SJCRH30 (cell line): Measurements from ENCODE around the gene MCOLN1. TPM values are rescaled to one million over a fixed set of nuclear protein-coding genes. Genes with fewer than 3 reads are reported as not detected.

Source experiments
- DNase-seq, 2 experiments: peaks; one replicate each; pipeline ENCODE4 v3.0.0-alpha.2; 2015 to 2020
- H3K27ac ChIP-seq: fragments of 250-450 bp; sonication (Bioruptor Pico); 2 replicates; pipeline ENCODE4 v1.5.1; 2020; ENCODE audit warnings: mild to moderate bottlenecking, moderate library complexity
- H3K27me3 ChIP-seq: fragments of 250-450 bp; sonication (Bioruptor Pico); 2 replicates; pipeline ENCODE4 v1.5.1; 2020; ENCODE audit warnings: mild to moderate bottlenecking, moderate library complexity
- H3K36me3 ChIP-seq: fragments of 250-450 bp; sonication (Bioruptor Pico); 2 replicates; pipeline ENCODE4 v1.5.1; 2020; ENCODE audit warnings: mild to moderate bottlenecking, moderate library complexity
- H3K4me1 ChIP-seq: fragments of 250-450 bp; sonication (Bioruptor Pico); 2 replicates; pipeline ENCODE4 v1.5.1; 2020; ENCODE audit warnings: mild to moderate bottlenecking, moderate library complexity
- H3K4me3 ChIP-seq: fragments of 250-450 bp; sonication (Bioruptor Pico); 2 replicates; pipeline ENCODE4 v1.5.1; 2020; ENCODE audit warnings: mild to moderate bottlenecking, moderate library complexity
- H3K9me3 ChIP-seq: fragments of 250-450 bp; sonication (Bioruptor Pico); replicated peaks from 2 replicates; pipeline ENCODE4 v1.5.1; 2020; ENCODE audit warnings: mild to moderate bottlenecking, moderate library complexity
- total RNA-seq: library from RNA; depleted of rRNA; stranded (reverse); fragments of >200 nt; shearing (Covaris generic); gene quantifications from 2 replicates; pipeline ENCODE4 v1.2.3, GENCODE V29; 2014

The MCOLN1 gene
- total RNA-seq, 1 experiment from 2014 or later: 3.8 TPM

GRCh38 chr19:7513809-7514642, 8.4 kb upstream of the MCOLN1 start:
- DNase-seq: no peak
- H3K27me3 ChIP-seq: no peaks in the 10 kb centered on the region
- no peak overlapping the region for H3K27ac ChIP-seq
- H3K4me3 ChIP-seq: no peak overlapping the region
- H3K4me1 ChIP-seq: peaks cover 3% of the 10 kb centered on the region; the same call in 1 of the 2 replicates
- H3K9me3 ChIP-seq: no peaks in the 10 kb centered on the region
- no peaks in the 10 kb centered on the region for H3K36me3 ChIP-seq

- peak overlapping the region; percentile 63 for H3K4me3 ChIP-seq
- H3K27ac ChIP-seq: peak overlapping the region; percentile 74
- no peaks in the 10 kb centered on the region for H3K36me3 ChIP-seq
- peaks cover 3% of the 10 kb centered on the region; the same call in 1 of the 2 replicates for H3K4me1 ChIP-seq
- peak; percentile 40 to 53 for DNase-seq
- no peaks in the 10 kb centered on the region for H3K27me3 ChIP-seq
- H3K9me3 ChIP-seq: no peaks in the 10 kb centered on the region
Observed at GRCh38 chr19:7515110-7515644, 7.2 kb upstream of the MCOLN1 start.

- Histone ChIP-seq H3K4me3 (peak within 1 kb of the TSS; percentile 71), H3K27ac (peak within 1 kb of the TSS; percentile 74), H3K9me3 (no peaks in the 10 kb centered on the region), H3K27me3 (no peaks in the 10 kb centered on the region), H3K4me1 (peaks cover 3% of the 10 kb centered on the region; the same call in 1 of the 2 replicates), H3K36me3 (no peaks in the 10 kb centered on the region)
- peak; percentile 82 to 83 for DNase-seq
Observed at GRCh38 chr19:7515645-7516151, 6.7 kb upstream of the MCOLN1 start, which contains the start of gene ZNF358. TSS of gene ZNF358 (plus strand) at chr19:7516103. CDS start at chr19:7519243, 3,140 bp downstream.

- H3K9me3 ChIP-seq: no peaks in the 10 kb centered on the region
- H3K27ac ChIP-seq: peak overlapping the region; percentile 45; the same call in 1 of the 2 replicates
- H3K27me3 ChIP-seq: no peaks in the 10 kb centered on the region
- peak in 1 of 2 experiments; percentile 15 for DNase-seq
- peak overlapping the region; percentile 71 for H3K4me3 ChIP-seq
- peaks cover 3% of the 10 kb centered on the region; the same call in 1 of the 2 replicates for H3K4me1 ChIP-seq
- no peaks in the 10 kb centered on the region for H3K36me3 ChIP-seq
Observed at GRCh38 chr19:7516333-7516732, 6.1 kb upstream of the MCOLN1 start.

- H3K4me1 ChIP-seq: peaks cover 3% of the 10 kb centered on the region; the same call in 1 of the 2 replicates
- no peak overlapping the region for H3K27ac ChIP-seq
- no peaks in the 10 kb centered on the region for H3K9me3 ChIP-seq
- H3K36me3 ChIP-seq: no peaks in the 10 kb centered on the region
- no peaks in the 10 kb centered on the region for H3K27me3 ChIP-seq
- H3K4me3 ChIP-seq: peak overlapping the region; percentile 71
- no peak for DNase-seq
Observed at GRCh38 chr19:7516878-7517277, 5.5 kb upstream of the MCOLN1 start.

GRCh38 chr19:7519361-7520130, 2.9 kb upstream of the MCOLN1 start:
- Histone ChIP-seq H3K27ac (no peak overlapping the region), H3K27me3 (no peaks in the 10 kb centered on the region), H3K4me1 (peaks cover 6% of the 10 kb centered on the region; the same call in 1 of the 2 replicates), H3K36me3 (no peaks in the 10 kb centered on the region), H3K4me3 (no peak overlapping the region), H3K9me3 (no peaks in the 10 kb centered on the region)
- DNase-seq: no peak

GRCh38 chr19:7520131-7521051, 2.0 kb upstream of the MCOLN1 start:
- Histone ChIP-seq H3K4me3 (no peak overlapping the region), H3K4me1 (peaks cover 4% of the 10 kb centered on the region; the same call in 1 of the 2 replicates), H3K9me3 (no peaks in the 10 kb centered on the region), H3K27ac (no peak overlapping the region), H3K36me3 (no peaks in the 10 kb centered on the region), H3K27me3 (no peaks in the 10 kb centered on the region)
- DNase-seq: no peak

- peak overlapping the region; percentile 68 for H3K4me3 ChIP-seq
- H3K27me3 ChIP-seq: no peaks in the 10 kb centered on the region
- H3K9me3 ChIP-seq: no peaks in the 10 kb centered on the region
- peaks cover 4% of the 10 kb centered on the region; the same call in 1 of the 2 replicates for H3K4me1 ChIP-seq
- H3K27ac ChIP-seq: no peak overlapping the region
- no peak for DNase-seq
- H3K36me3 ChIP-seq: no peaks in the 10 kb centered on the region
Observed at GRCh38 chr19:7521551-7522071, 813 bp upstream of the MCOLN1 start.

GRCh38 chr19:7522923-7523667, 671 bp downstream of the MCOLN1 start:
- peak overlapping the region; percentile 68 for H3K4me3 ChIP-seq
- no peaks in the 10 kb centered on the region for H3K36me3 ChIP-seq
- H3K4me1 ChIP-seq: peaks cover 4% of the 10 kb centered on the region; the same call in 1 of the 2 replicates
- no peaks in the 10 kb centered on the region for H3K27me3 ChIP-seq
- no peak overlapping the region for H3K27ac ChIP-seq
- no peak for DNase-seq
- H3K9me3 ChIP-seq: no peaks in the 10 kb centered on the region

GRCh38 chr19:7524523-7524922, 2.1 kb downstream of the MCOLN1 start:
- no peak overlapping the region for H3K4me3 ChIP-seq
- peaks cover 4% of the 10 kb centered on the region; the same call in 1 of the 2 replicates for H3K4me1 ChIP-seq
- DNase-seq: no peak
- no peaks in the 10 kb centered on the region for H3K36me3 ChIP-seq
- H3K27me3 ChIP-seq: no peaks in the 10 kb centered on the region
- no peaks in the 10 kb centered on the region for H3K9me3 ChIP-seq
- no peak overlapping the region for H3K27ac ChIP-seq

GRCh38 chr19:7524992-7525739, 2.7 kb downstream of the MCOLN1 start:
- Histone ChIP-seq H3K27me3 (no peaks in the 10 kb centered on the region), H3K4me1 (peaks cover 4% of the 10 kb centered on the region; the same call in 1 of the 2 replicates), H3K9me3 (no peaks in the 10 kb centered on the region), H3K4me3 (no peak overlapping the region), H3K27ac (no peak overlapping the region), H3K36me3 (no peaks in the 10 kb centered on the region)
- no peak for DNase-seq

- H3K4me3 ChIP-seq: no peak overlapping the region
- H3K36me3 ChIP-seq: no peaks in the 10 kb centered on the region
- no peak overlapping the region for H3K27ac ChIP-seq
- peaks cover 4% of the 10 kb centered on the region; the same call in 1 of the 2 replicates for H3K4me1 ChIP-seq
- H3K9me3 ChIP-seq: no peaks in the 10 kb centered on the region
- no peak for DNase-seq
- no peaks in the 10 kb centered on the region for H3K27me3 ChIP-seq
Observed at GRCh38 chr19:7526059-7526929, 3.9 kb downstream of the MCOLN1 start.
